Parathyroid adenoma (tissue), 2 donors: Measurements from ENCODE around the gene FOXD3.

ENCODE experiments used
- H2AFZ ChIP-seq: fragments of 300-600 bp; sonication (generic); one replicate; pipeline ENCODE4 v1.7.0; 2017; ENCODE audit warnings: antibody characterized with exemption, mild to moderate bottlenecking
- H3K27ac ChIP-seq: fragments of 300-600 bp; sonication (generic); one replicate; pipeline ENCODE4 v1.7.0; 2017
- H3K27me3 ChIP-seq: fragments of 300-600 bp; sonication (generic); one replicate; pipeline ENCODE4 v1.7.0; 2017; ENCODE audit warnings: low read length; ENCODE audit not compliant: control insufficient read depth, insufficient read depth
- H3K36me3 ChIP-seq: fragments of 300-600 bp; sonication (generic); one replicate; pipeline ENCODE4 v1.7.0; 2017; ENCODE audit warnings: low read length; ENCODE audit not compliant: control insufficient read depth, insufficient read depth
- H3K4me1 ChIP-seq: fragments of 300-600 bp; sonication (generic); one replicate; pipeline ENCODE4 v1.7.0; 2017; ENCODE audit warnings: control low read depth
- H3K4me2 ChIP-seq: fragments of 300-600 bp; sonication (generic); one replicate; pipeline ENCODE4 v1.7.0; 2017; ENCODE audit warnings: low read length
- H3K4me3 ChIP-seq: fragments of 300-600 bp; sonication (generic); one replicate; pipeline ENCODE4 v1.7.0; 2017; ENCODE audit warnings: low read depth, low read length
- H3K79me2 ChIP-seq: fragments of 300-600 bp; sonication (generic); one replicate; pipeline ENCODE4 v1.7.0; 2017; ENCODE audit warnings: control low read depth
- H3K9ac ChIP-seq: fragments of 300-600 bp; sonication (generic); one replicate; pipeline ENCODE4 v1.7.0; 2017; ENCODE audit warnings: mild to moderate bottlenecking
- H3K9me3 ChIP-seq: fragments of 300-600 bp; sonication (generic); one replicate; pipeline ENCODE4 v1.7.0; 2017; ENCODE audit warnings: low read length; ENCODE audit not compliant: control insufficient read depth
- TF ChIP-seq, protein P1 (sequence below): fragments of 300-600 bp; sonication (generic); IDR thresholded peaks from one replicate; pipeline ENCODE4 v1.7.0; 2017; ENCODE audit warnings: antibody characterized with exemption, mild to moderate bottlenecking
- donor health status: primary hyperparathyroidism.

Gene FOXD3

DNA sequence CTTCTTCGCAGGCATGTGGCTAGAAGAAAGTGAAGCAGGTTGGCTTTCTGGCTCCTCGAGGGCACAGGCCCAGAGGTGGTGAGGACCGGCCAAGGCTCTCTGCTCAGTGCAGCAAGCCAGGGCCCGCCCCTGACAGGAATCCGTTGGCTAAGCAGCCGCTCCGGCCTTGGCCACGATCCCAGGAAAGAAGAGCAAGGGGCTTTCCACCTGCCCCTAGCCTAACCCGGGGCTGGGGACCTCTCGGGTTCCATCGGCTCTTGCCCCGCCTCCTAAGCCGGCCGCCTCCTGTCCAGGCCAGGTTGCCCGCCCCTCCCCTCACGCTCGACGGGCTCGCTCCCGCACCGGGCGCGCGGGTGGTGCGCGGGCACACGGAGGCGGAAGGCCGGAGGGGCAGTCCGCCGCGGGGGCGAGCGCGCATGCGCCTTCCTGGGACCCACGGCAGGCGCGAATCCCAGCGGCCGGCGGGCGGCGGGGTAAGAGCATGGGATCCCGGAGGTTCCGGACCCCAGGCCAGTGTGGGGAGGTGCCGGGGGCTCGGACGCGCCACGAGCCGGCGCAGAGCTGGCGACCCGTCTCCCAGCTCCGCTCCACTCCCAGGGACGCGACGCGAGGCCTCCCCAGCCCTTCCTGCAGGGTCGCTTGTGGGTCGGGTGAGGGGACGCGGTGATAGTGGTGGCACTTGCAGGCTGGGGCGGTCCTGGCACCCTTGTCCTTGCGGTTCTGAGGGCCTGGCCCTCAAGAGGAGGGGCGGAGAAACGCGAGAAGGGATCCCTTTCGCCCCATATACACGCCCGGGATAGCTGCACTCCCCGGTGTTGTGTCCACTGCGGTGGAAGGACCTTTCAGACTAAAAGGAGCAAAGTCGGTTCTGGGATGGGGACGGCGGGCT lies 45.1 kb downstream of the FOXD3 start, which contains the start of gene ALG6:
Gene ALG6, plus strand, starts transcription at position 413 of the 889 bp plus-strand sequence. CDS start 3,351 bp downstream, outside the sequence.
- H3K4me2 ChIP-seq: peak within 1 kb of the TSS; percentile 84
- H3K79me2 ChIP-seq: no peaks in the 10 kb centered on the region
- TF ChIP-seq, protein P1, sequence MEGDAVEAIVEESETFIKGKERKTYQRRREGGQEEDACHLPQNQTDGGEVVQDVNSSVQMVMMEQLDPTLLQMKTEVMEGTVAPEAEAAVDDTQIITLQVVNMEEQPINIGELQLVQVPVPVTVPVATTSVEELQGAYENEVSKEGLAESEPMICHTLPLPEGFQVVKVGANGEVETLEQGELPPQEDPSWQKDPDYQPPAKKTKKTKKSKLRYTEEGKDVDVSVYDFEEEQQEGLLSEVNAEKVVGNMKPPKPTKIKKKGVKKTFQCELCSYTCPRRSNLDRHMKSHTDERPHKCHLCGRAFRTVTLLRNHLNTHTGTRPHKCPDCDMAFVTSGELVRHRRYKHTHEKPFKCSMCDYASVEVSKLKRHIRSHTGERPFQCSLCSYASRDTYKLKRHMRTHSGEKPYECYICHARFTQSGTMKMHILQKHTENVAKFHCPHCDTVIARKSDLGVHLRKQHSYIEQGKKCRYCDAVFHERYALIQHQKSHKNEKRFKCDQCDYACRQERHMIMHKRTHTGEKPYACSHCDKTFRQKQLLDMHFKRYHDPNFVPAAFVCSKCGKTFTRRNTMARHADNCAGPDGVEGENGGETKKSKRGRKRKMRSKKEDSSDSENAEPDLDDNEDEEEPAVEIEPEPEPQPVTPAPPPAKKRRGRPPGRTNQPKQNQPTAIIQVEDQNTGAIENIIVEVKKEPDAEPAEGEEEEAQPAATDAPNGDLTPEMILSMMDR: no peak
- H3K9ac ChIP-seq: peak within 1 kb of the TSS; percentile 19
- H3K4me1 ChIP-seq: no peaks in the 10 kb centered on the region
- H3K27ac ChIP-seq: peak within 1 kb of the TSS; percentile 53
- peak within 1 kb of the TSS; percentile 95 for H2AFZ ChIP-seq
- no peaks in the 10 kb centered on the region for H3K9me3 ChIP-seq
- peak within 1 kb of the TSS; percentile 77 for H3K4me3 ChIP-seq
- H3K27me3 ChIP-seq: no peaks in the 10 kb centered on the region
- H3K36me3 ChIP-seq: no peaks in the 10 kb centered on the region

DNA sequence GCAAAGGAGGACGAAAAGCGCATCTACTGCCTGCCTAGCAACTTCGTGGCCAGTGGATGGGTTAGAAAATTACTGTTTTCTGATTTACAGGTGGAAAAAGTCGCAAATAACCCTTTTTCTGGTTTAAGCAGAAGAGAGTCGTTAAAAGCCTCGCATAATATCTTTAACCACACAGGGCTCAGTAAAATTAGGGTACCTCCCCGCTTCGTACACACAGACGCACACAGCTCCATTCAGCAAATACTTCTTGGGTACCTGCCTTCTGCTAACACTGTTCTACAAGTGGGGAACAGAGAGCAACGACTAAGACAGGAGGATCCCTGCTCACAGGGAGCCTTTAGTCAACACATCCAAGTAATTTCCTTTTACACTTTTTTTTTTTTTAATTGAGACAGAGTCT lies 45.8 kb downstream of the FOXD3 start:
- H3K27ac ChIP-seq: no peak overlapping the region
- H3K4me3 ChIP-seq: peak overlapping the region; percentile 77
- peak overlapping the region; percentile 95 for H2AFZ ChIP-seq
- no peaks in the 10 kb centered on the region for H3K27me3 ChIP-seq
- peak overlapping the region; percentile 84 for H3K4me2 ChIP-seq
- TF ChIP-seq, protein P1: no peak
- no peaks in the 10 kb centered on the region for H3K4me1 ChIP-seq
- H3K9ac ChIP-seq: no peak overlapping the region
- H3K9me3 ChIP-seq: no peaks in the 10 kb centered on the region
- H3K79me2 ChIP-seq: no peaks in the 10 kb centered on the region
- no peaks in the 10 kb centered on the region for H3K36me3 ChIP-seq
